ENCODE results near the gene GASK1A.
"Not testable (repeated sequence)": the region's sequence is repeated elsewhere in the genome, so short reads cannot be mapped to it uniquely, and the experiment has no call there.

The GASK1A gene

DNA sequence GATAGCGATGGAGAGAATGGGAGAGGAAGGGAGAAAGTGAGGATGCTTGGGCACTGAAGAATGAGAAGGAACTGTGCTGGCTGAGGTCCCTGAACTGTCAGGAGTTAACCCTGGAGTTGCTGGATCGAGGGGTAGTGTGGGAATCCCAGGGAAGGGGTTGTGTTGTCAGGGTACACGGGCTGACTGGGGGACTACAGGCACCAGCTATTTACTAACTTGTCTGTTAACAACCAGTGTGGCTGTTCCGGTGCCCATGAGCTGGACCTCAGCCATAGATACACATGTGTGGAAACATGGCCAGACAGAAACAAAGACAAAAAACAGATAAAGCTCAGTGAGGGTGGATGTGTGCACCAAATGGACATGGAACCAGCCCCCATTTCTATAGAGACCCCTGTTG lies 55.1 kb downstream of the GASK1A start:
- no peak for DNase-seq

DNA sequence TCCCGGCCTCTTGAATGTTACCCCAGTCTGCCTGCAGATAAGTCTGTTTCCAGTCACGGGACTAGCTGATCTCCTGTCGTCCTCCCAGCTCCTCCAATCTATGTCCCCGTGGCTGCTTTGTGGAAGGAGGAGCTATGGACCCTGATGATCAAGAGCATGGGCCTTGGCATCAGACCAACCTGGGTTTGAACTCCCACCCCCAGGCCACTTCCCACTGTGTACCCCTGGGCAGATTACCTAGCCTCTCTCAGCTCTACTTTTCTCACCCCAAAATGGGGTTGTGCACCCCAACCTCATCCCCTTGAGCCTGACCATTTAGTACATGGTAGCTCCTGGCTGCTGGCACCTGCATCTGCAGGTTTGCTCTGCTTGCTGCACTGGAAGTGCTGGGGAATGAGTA lies 55.8 kb downstream of the GASK1A start:
- no peak for DNase-seq

DNA sequence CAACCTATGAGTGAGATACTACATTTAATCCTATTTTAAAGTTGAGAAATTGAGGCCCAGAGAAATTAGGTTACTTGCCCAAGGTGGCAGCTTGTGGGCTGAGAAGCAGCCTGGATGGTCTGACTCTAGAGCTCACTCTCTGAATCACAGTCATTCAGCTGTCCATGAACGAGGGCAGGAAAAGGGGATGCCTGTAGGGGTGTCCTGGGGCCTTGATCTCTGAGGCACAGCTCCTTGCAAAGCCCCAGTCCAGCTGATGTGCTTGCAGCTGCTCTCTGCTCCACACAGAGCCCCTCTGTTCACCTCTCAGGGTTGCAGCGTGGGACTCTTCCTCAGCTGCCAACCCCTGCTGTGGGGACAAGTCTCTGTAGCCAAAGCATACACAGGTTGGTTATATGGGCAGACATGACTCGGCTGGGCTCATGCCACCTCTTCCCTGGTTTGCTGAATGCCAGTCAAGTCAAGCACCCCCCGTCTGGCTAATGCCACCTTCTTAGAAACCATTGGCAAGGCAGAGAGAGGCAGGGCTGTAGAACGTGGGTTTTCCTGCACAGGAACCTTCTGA lies 56.8 kb downstream of the GASK1A start:
- no peak for DNase-seq

DNA sequence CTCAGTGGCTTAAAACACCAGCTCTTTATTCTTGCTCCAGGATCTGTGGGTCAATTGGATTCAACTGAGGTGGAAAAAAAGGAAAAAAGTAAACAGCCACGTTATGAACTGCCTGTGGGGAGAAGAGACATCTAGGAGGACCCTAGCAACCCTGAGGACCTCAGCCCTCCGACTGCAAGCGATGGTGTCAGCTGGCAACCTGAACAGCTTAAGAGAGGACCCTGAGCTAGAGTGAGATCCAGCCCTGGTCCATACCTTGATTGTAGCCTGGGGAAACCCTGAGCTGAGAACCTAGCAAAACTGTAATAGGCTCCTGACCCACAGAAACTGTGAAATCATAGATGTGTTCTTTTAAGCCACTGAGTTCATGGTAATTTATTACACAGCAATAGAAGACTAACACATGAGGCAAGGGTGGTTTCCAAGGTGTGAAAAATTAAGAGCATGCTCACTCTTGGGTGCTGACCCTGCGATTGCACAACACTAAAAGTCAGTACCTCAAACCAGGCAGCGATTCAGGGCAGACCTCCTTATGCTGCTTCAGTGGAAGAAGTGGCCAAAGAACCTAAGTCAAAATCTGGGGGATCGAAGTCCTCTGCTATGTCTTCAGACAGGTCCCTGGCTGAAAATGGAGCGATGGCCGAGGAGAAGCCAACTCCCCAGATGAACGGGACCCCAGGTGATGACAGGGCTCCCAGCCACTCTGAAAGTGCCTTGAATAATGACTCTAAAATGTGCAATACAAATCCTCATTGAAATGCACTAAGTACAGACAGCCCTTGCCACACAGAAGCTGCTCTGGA lies 57.7 kb downstream of the GASK1A start:
- DNase-seq, result no peak

DNA sequence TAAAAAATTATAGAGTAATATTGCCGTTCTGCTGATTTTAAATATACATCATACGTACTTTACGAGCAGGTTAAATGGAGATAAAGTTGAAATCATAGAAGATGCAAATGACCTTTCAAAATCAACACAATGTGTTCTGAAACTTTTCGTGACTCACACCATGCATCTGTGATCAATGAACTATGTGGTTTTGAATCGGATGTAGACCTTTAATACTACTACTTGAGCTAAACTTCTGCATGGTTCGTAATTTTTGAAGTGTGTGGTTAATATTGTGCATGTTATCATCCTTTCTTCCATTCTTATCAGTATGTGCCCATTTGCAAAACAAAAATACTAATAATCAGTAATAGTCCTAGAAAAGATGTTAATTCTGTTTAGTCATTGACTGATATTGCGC lies 58.9 kb downstream of the GASK1A start:
- no peak for DNase-seq

DNA sequence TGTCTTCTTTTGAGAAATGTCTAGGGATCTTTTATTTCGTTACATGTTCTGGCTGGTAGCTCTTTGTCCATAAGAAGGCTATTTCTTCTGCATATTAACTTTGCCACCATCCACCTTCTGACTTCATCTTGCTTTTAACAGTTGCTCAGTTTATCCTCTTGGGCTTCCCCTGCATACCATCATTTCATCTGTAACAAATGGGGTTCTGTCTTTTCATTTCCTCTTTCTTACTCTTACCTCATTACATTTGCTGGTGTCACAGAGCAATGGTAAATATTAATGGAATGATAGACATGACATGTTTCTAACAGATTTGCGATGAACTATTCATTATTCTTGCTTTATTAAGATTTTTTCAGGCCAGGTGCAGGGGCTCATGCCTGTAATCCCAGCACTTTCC lies 62.4 kb downstream of the GASK1A start:
- no peak for DNase-seq

DNA sequence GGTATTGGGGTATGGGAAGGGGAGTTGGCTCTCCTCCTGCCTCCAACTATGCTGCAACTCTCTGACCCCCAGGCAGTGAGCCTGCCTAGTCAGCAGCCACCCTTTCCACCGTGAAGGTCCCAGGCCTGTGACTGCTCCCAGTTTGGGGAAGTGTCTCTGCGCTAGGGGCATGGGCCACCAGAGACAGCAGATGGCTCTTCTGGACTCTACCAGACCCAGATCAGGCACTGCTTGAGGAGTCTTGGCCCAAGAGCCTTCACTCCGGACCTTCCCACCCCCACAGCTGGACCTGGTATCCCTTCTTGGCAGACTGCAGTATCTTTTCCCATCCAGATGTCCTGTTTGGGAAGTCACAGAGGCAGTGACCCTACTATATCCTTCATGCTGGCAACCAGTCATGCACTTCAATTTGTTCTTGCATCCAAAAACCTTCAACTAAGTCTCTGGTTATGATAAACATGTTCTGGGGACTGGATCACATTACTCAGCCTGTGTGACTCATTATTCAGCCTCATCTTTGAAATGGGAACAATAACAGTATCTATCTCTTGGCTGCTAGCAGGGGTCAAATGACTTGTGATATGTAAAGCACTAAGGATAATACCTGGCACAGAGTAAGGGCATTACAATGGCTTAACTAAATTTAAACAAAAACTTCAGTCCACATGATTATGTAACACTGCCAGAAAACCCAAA lies 64.1 kb downstream of the GASK1A start:
- DNase-seq, result no peak

DNA sequence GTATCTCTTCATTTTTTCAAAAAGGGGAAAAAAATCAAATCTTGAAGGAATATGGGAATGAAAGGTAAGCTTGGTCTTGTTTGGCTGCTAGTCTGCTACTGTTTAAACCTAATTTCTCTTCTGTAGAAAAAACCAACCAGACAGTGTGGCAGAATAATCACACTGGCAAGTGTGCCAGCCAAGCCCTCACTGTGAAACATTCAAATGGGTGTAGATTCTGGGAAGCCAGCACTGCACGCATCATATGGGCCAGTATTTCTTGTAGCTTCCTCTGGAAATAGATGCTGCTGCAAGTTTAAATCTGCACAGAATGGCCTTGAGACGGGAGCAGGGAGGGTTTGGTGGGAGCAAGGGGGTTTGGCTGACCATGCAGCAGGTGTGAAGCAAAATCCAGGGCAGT lies 64.7 kb downstream of the GASK1A start:
- DNase-seq, result no peak

DNA sequence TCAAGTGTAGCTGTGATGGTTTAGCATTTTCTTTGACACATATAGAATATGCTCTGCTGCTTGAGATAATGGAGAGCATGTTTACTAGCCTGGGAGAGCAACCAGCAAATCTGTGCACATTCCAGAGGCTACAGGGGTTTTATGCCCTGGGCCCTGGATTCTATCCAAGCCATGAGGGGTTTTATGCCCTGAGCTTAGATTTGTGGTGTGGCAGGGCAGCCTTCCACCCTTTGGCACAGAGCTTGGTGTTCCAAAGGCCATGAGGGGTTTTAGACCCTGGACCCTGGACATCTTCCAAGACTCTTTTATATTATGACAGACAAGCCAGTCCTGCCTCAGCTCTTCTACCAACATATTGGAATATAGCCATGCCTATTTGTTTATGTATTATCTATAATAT lies 66.0 kb downstream of the GASK1A start:
- not testable (repeated sequence) for DNase-seq

DNA sequence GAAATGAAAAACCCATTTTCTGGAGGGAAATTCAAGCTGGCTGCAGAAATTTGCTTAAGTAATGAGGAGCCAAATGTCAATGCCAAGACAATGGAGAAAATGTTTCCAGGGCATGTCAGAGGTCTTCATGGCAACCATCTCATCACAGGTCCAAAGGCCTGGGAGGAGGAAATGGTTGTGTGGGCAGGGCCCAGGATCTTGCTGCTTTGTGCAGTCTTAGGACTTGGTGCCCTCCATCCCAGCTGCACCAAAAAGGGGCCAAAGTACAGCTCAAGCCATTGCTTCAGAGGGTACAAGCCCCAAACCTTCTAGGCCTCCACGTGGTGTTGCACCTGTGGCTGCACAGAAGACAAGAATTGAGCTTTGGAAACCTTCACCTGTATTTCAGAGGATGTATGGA lies 67.5 kb downstream of the GASK1A start:
- no peak for DNase-seq

DNA sequence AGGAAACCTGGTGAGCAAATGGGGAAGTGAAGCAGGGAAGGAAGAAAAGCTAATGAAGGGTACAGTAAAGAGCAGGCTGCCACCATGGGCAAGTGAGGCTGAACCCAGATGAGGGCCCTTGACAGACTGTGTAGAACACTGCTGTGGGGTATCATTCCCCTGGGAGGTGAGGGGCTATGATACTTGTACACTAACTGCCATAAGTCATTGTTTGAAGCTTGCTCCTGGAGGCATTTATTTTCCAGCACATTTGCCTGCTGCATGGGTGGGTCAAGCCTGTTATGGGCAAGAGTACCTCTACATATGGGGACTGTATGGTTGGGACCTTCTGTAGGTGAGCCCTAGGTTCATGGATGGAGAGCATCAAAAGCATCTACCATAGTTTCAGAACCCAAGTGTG lies 69.4 kb downstream of the GASK1A start:
- DNase-seq, result no peak

DNA sequence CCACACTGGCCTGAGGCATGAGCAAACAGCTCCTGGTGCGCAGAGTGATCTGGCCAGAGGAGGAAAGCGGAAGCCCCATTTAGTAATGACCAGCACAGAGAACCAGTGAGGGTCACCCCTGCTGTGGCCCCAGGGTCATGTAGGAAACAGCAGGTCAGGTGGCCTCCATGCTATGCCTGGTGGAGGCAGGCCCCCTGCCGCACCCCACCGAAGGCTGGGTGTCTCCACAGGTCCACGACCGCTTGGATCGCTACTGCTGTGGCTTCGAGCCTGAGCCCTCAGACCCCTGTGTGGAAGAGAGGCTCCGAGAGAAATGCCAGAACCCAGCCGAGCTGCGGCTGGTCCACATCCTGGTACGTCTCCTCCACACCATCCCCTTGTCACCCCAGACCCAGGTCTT lies 74.2 kb downstream of the GASK1A start:
- no peak for DNase-seq

DNA sequence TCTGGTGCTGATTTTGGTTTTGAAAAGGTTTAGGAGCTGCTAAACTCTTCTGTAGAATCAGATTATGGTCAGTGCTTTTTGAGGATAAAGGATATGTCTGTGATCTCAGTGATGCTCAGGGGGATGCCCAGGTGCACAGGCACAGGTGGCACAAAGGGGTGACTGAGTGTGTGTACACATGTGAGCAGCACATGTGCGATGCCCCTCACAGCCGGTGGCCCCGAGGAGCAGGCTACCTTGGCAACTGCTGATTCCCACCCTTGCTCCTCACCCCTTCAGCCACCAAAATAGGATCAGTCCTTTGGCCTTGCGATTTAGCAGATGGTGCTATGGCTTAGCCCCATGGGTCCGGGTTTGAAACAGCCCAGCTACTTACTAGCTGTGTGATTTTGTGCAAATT lies 75.6 kb downstream of the GASK1A start:
- DNase-seq, result no peak

DNA sequence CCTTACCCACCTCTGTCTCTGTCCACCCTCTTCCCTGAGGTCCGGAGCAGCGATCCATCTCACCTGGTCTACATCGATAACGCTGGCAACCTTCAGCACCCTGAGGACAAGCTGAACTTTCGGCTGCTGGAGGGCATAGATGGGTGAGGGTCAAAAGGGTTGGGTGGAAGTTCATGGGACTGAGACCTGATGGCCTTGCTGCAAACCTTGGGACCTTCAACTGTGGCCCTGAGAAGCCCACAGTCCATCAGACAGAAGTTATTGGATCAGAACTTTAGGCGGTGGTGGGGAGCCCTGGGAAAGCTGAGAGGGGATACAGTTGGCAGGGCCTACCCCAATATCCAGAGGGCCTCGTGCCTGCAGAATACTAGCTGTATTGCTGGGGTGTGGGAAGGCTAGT lies 76.3 kb downstream of the GASK1A start:
- DNase-seq, result no peak

DNA sequence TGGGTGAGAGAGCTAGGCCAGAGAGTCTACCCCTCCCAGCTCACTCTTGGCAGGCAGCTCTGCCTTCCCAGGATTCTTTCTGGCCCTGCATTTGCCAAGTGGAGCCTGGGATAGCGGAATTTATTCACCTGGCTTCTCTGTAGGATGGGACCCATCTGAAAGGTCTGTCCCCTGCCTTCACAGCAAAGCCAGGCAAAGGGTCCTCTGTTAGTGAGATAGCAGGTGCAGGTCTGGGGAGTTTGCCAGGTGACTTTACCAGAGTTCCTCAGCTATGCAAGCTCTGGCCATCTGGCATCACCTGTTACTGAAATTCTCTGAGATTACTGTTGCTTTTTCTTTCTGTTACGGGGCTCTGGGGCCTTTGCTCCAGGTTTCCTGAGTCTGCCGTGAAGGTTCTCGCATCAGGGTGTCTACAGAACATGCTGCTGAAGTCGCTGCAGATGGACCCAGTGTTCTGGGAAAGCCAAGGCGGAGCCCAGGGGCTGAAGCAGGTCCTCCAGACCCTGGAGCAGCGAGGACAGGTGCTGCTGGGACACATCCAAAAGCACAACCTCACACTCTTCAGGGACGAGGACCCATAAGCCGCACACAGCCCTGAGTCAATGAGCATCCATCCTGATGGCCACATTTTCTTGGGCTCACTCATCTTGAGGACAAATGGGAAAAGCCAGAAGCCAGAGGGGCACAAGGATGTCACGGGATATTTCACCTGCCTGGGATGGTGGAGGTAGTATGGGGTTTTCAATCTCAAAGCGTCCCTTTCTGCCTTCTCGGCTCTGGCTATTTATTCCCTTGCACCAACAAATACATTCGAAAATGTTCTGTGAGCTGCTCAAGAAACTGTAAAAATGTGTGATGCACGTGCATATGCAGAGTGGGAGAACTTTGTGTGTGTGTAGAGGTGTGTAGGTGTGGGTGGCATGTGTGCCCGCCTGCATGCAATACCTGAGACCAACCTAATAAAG lies 77.0 kb downstream of the GASK1A start:
- DNase-seq, result no peak

DNA sequence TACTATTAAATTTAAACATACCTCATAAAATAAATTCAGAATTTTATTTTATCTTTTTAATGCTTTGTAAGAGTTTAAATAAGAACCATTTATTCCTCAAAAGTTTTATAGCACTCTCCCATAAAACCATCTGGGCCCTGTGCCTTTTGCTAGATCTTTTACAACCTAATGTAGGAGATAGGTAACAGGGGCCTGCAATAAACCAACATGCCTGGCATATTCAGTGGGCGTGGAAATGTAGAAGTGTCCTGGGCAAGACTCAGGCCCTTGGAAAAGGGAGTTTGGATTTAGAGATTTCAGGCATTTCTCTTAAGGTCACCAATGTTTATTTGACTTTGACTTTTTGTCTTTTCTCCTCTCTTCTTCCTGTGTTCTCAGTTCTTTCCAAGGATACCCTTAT lies 80.3 kb downstream of the GASK1A start:
- DNase-seq, result no peak

DNA sequence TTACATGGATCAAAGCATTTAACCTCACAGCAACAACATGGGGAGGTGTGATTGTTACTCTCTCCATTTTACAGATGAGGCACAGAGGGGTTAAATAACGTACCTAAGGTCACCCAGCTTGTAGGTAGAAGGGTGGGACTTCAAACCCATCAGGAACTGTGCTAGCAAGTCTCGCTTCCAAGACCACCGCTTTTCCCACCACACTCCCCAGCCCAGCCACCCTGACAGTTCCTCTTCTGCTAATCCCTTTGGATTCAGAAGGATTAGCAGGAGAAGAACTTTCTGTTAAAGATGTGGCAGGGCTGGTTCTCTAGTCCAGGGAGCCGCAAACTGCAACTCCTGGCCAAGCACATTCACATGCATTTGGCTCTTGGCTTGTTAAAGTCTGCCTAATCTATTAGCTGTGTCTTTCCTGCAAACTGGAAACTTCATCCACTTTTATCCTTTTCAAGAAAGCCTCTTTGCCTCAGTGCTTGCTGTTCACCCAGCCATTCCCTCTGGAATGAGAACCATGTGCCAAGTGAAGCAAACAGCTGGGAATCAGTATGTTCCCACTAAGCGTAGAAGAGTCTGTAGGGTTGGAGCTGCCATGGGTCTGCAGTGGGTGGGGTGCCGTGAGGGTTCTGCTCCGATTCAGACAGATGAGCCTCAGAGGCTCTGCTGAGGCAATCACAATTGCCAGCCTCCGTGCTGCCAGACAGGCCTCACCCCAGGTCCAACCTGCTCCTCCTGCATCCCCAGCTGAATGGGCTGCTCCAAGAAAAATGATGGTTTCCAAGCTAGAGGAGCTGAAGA lies 82.2 kb downstream of the GASK1A start:
- DNase-seq, result no peak

DNA sequence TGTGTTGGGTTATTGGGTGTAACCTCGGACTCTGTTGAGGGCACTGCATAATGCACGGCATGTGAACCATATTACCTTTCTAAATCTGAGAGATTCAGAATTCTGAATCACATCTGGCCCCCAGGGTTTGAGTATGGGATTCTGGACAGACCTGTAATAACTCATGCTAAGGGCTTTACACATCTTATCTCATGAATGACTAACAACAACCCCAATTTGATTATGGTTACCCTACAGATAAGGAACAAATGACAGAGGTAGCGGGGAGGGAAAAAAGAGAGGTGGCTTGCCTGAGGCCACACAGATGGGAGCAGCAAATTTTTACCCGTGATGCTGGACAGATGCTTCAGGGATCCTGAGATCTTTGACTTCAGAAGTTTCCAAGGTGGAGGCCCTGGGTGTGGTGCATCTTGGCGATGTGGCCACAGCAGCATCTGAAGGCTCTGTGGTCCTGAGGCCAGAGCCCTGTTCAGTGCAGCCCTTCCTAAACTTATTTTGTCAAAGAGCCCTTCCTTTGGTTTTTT lies 83.0 kb downstream of the GASK1A start:
- DNase-seq, result no peak

DNA sequence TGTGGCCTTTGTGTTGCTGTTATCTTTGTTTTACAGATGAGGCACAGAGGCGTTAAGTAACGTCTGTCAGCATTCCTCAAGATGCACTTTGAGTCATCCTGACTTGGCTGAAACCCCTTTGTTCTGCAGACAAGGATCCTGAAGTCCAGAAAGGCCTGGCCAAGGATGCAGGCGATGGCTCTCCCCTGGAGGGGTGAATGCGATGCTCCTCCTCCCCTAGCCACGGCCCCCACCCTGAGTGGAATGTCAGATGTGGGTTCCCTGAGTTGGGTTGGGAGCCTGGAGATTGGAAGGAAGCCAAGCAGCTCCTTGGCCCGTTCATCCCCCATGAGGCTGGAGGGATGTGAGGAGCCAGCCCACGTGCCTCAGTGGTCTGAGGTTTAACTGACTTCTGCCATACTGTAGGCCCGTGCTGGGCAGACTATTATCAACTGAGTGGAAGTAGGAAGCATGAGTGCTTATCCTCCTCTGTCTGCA lies 83.5 kb downstream of the GASK1A start:
- peak; percentile 80 for DNase-seq

DNA sequence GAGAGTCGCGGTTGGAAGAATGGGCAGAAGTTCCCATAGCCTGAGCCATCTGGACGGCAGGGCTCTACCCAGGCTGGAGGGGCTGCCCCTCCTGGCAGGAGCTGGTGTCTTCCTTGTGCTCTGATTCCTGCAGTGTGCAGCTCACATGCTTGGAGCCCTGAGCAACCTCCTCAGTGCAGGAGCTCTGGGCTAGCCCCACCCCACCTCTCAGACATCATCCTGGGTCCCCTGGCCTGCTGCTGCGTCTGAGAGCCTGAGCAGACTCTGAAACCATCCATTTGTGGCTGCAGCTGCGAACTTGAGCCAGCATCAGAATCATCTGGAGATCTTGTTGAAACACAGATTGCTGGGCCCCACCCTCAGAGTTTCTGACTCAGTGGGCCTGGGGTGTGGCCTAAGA lies 84.0 kb downstream of the GASK1A start:
- DNase-seq, result no peak

DNA sequence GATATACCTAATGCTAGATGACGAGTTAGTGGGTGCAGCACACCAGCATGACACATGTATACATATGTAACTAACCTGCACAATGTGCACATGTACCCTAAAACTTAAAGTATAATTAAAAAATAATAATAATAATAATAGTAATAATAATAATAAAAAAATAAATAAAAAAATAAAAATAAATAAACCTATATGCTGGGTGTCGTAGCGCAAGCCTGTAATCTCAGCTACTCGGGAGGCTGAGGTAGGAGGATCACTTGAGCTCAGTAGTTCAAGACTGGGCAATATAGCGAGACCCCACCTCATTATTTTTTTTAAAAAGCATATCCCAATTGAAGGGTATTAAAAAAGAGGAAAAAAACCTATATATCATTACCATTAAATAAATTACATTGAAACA lies 91.6 kb downstream of the GASK1A start:
- DNase-seq, result not testable (repeated sequence)
